PC-9 (cell line): ENCODE measurements around the gene HOXB6. TPM values are rescaled to one million over a fixed set of nuclear protein-coding genes. Genes with fewer than 3 reads are reported as not detected.

ENCODE experiments used
- BruUV-seq: library from RNA; stranded (reverse); fragments of 400-500 nt; replicated peaks from 2 replicates; lab custom pipeline; 2021; lab: Mats Ljungman, UMichigan
- CTCF ChIA-PET: fragments of 300-600 bp; sonication (Branson Sonifier 250); formaldehyde crosslinking; loops from one replicate; lab custom pipeline; 2022; ENCODE audit warnings: antibody characterized with exemption; lab: Charles Lee
- POLR2A ChIA-PET: fragments of 300-600 bp; sonication (Branson Sonifier 250); formaldehyde crosslinking; loops from one replicate; lab custom pipeline; 2022; ENCODE audit warnings: antibody characterized with exemption; ENCODE audit not compliant: unreplicated experiment; lab: Charles Lee
- DNase-seq, 2 experiments: peaks; one replicate each; pipeline versions ENCODE4 v3.0.0 to v3.0.0-alpha.2; 2015 to 2022; ENCODE audit warnings: mixed read lengths in 1 of 2
- H2AFZ ChIP-seq: fragments of 200-600 bp; sonication (generic); 2 replicates; pipeline ENCODE4 v1.8.1; 2017; ENCODE audit warnings: antibody characterized with exemption
- H3F3A ChIP-seq: fragments of 200-600 bp; sonication (generic); 2 replicates; pipeline ENCODE4 v1.8.1; 2017; ENCODE audit warnings: antibody characterized with exemption, mild to moderate bottlenecking, low read depth; ENCODE audit not compliant: insufficient read depth
- H3K27ac ChIP-seq: fragments of 200-600 bp; sonication (generic); 2 replicates; pipeline ENCODE4 v1.6.1; 2016; ENCODE audit warnings: mixed run types
- H3K27me3 ChIP-seq: fragments of 200-600 bp; sonication (generic); 2 replicates; pipeline ENCODE4 v1.6.1; 2016; ENCODE audit warnings: low read depth, mixed run types; ENCODE audit not compliant: insufficient read depth
- H3K36me3 ChIP-seq: fragments of 200-600 bp; sonication (generic); 2 replicates; pipeline ENCODE4 v1.6.1; 2016; ENCODE audit warnings: low read depth, mixed run types
- H3K4me1 ChIP-seq: fragments of 200-600 bp; sonication (generic); replicated peaks from 2 replicates; pipeline ENCODE4 v1.6.1; 2016; ENCODE audit warnings: mixed run types; ENCODE audit not compliant: insufficient read depth
- H3K4me2 ChIP-seq: fragments of 200-600 bp; sonication (generic); 2 replicates; pipeline ENCODE4 v1.6.1; 2017; ENCODE audit warnings: mixed run types
- H3K4me3 ChIP-seq: fragments of 200-600 bp; sonication (generic); 2 replicates; pipeline ENCODE4 v1.6.1; 2016; ENCODE audit warnings: mixed run types
- H3K79me2 ChIP-seq: fragments of 200-600 bp; sonication (generic); 2 replicates; pipeline ENCODE4 v1.6.1; 2017; ENCODE audit warnings: low read depth, mixed run types
- H3K9me2 ChIP-seq: fragments of 200-600 bp; sonication (generic); 2 replicates; pipeline ENCODE4 v1.8.1; 2017; ENCODE audit warnings: mild to moderate bottlenecking; ENCODE audit not compliant: insufficient read depth
- H3K9me3 ChIP-seq: fragments of 200-600 bp; sonication (generic); 2 replicates; pipeline ENCODE4 v1.8.1; 2016; ENCODE audit warnings: low read depth; ENCODE audit not compliant: insufficient read depth
- H4K20me1 ChIP-seq: fragments of 200-600 bp; sonication (generic); 2 replicates; pipeline ENCODE4 v1.8.1; 2017; ENCODE audit not compliant: insufficient read depth
- EZH2 ChIP-seq: fragments of 200-600 bp; sonication (generic); IDR thresholded peaks from 2 replicates; pipeline ENCODE4 v1.8.0; 2017; ENCODE audit warnings: antibody characterized with exemption, low read depth
- intact Hi-C: fragments of 100-400 bp; cut with micrococcal nuclease; formaldehyde crosslinking; loops from one replicate; pipeline ENCODE4 v1.10.0; 2022; ENCODE audit not compliant: unreplicated experiment
- total RNA-seq: library from RNA; stranded (reverse); gene quantifications from 2 replicates; pipeline ENCODE4 v1.2.3, GENCODE V29; 2021
- TF ChIP-seq, protein P1 (sequence below): fragments of 200-600 bp; sonication (generic); conservative IDR thresholded peaks from 2 replicates; pipeline ENCODE4 v1.6.1; 2017; ENCODE audit warnings: mixed run types, antibody characterized with exemption, mild to moderate bottlenecking, moderate library complexity

The HOXB6 gene
- total RNA-seq, 1 experiment from 2014 or later, result 30.7 TPM

DNA sequence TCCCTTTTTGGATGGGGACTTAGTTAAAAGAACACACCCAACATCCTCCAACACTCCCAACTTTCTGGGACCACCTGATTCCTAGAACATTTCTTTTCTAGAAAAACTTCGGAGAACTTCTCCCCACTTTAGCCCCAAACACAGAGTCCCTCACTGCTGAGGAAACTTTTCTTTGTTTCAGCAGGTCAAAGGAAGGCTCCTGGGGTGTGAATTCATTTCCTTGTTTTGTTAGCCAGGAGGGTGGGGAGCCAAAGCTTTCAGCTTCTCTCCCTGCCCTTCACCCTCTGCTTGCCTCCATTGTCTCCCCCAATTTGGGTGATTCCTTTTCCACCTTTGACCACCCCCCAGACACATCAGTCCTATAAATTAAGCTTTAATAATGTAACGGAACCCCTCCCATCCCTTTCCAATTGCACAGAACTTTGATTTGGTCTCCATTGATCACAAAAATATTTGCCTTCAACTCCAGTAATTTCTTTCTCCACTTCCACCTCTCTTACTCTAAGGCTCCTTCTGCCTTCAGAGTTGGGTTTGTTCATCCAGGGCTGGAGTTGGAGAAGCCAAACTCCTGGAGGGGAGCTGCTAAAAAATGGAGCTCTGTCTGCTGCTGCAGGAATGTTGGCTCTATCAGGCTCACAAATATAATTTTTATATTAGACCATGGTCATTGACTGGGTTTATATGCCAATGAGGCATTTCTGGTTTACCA, 37.0 kb downstream of the HOXB6 start:
- ChIA-PET CTCF (no interaction called here), POLR2A (interaction anchor here (0.6 to 0.7 kb wide), 2 partner anchors 84 to 206 kb away, joined by 3 to 6 read pairs; no protein-coding TSS in a partner anchor)
- no peaks in the 10 kb centered on the region for H4K20me1 ChIP-seq
- TF ChIP-seq, protein P1, sequence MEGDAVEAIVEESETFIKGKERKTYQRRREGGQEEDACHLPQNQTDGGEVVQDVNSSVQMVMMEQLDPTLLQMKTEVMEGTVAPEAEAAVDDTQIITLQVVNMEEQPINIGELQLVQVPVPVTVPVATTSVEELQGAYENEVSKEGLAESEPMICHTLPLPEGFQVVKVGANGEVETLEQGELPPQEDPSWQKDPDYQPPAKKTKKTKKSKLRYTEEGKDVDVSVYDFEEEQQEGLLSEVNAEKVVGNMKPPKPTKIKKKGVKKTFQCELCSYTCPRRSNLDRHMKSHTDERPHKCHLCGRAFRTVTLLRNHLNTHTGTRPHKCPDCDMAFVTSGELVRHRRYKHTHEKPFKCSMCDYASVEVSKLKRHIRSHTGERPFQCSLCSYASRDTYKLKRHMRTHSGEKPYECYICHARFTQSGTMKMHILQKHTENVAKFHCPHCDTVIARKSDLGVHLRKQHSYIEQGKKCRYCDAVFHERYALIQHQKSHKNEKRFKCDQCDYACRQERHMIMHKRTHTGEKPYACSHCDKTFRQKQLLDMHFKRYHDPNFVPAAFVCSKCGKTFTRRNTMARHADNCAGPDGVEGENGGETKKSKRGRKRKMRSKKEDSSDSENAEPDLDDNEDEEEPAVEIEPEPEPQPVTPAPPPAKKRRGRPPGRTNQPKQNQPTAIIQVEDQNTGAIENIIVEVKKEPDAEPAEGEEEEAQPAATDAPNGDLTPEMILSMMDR, result no peak
- no peak for TF ChIP-seq EZH2
- no TSS peak for BruUV-seq
- no peaks in the 10 kb centered on the region for H3K9me3 ChIP-seq
- no peak overlapping the region for H2AFZ ChIP-seq
- H3K4me2 ChIP-seq, result no peak overlapping the region
- H3K9me2 ChIP-seq, result no peaks in the 10 kb centered on the region
- no peak overlapping the region for H3K4me3 ChIP-seq
- H3K27ac ChIP-seq, result no peak overlapping the region
- no peaks in the 10 kb centered on the region for H3K79me2 ChIP-seq
- H3K4me1 ChIP-seq, result 0 out of 2 replicates have a peak, but pooled peaks cover 6% of the 10 kb centered on the region
- no peak for DNase-seq
- H3K36me3 ChIP-seq, result no peaks in the 10 kb centered on the region
- intact Hi-C loops, result no loop called here
- H3F3A ChIP-seq, result no peaks in the 10 kb centered on the region
- H3K27me3 ChIP-seq, result no peaks in the 10 kb centered on the region

DNA sequence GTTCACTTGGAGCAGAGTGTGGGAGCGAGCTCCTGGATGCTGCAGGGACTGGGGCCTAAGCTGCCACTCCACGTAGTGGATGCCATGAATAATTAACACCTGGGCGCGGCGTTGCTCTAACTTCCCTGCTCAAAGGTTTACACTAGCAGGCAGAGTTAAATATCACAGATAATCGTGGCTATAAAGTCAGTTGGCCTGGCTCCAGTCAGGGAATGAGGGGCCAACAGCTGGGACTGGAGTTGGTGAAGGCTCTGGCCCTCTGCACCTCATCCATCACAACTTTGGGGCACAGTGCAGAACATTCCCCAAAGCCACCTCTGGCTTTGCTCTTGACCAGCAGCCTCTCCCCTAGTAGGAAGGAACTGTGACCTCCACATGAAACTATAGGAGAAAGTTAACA, 37.6 kb downstream of the HOXB6 start:
- Histone ChIP-seq H3K36me3 (no peaks in the 10 kb centered on the region), H4K20me1 (no peaks in the 10 kb centered on the region), H3K9me2 (no peaks in the 10 kb centered on the region), H3F3A (no peaks in the 10 kb centered on the region), H3K4me1 (0 out of 2 replicates have a peak, but pooled peaks cover 6% of the 10 kb centered on the region), H3K27me3 (no peaks in the 10 kb centered on the region), H3K79me2 (no peaks in the 10 kb centered on the region), H3K27ac (no peak overlapping the region), H3K9me3 (no peaks in the 10 kb centered on the region), H3K4me3 (no peak overlapping the region), H2AFZ (no peak overlapping the region), H3K4me2 (no peak overlapping the region)
- TF ChIP-seq, protein P1, result no peak
- TF ChIP-seq EZH2, result no peak
- POLR2A ChIA-PET, result interaction anchor here (0.7 kb wide), 1 partner anchor 84 kb away, joined by 6 read pairs; no protein-coding TSS in a partner anchor
- CTCF ChIA-PET, result no interaction called here
- intact Hi-C loops, result no loop called here
- DNase-seq, result no peak
- BruUV-seq, result no TSS peak

DNA sequence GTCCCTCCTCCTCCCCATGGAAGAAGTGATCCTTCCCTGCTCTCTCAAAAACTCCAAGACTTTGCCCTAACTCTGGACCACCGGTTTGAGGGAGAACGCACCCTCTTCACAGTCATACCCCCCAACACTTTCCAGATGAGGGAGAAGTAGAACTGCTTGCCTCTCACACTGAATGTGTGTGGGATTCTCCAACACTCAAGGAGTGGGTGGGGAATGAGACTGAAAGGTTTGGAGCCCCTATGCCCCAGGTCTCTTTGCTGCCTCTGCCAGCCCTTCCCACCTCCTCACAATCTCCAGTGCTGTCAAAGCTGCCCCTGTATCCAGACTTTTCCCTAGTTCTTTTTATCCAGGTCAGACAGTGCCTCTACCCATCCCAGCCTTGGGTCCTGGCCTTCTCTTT, 38.1 kb downstream of the HOXB6 start:
- intact Hi-C loops, result no loop called here
- Histone ChIP-seq H3K9me2 (no peaks in the 10 kb centered on the region), H3K36me3 (no peaks in the 10 kb centered on the region), H4K20me1 (no peaks in the 10 kb centered on the region), H3K27me3 (no peaks in the 10 kb centered on the region), H3K4me1 (0 out of 2 replicates have a peak, but pooled peaks cover 6% of the 10 kb centered on the region), H3K4me2 (no peak overlapping the region), H3F3A (no peaks in the 10 kb centered on the region), H3K27ac (no peak overlapping the region), H2AFZ (no peak overlapping the region), H3K9me3 (no peaks in the 10 kb centered on the region), H3K4me3 (no peak overlapping the region), H3K79me2 (no peaks in the 10 kb centered on the region)
- POLR2A ChIA-PET, result interaction anchor here (0.6 kb wide), 1 partner anchor 53 kb away, joined by 3 read pairs; no protein-coding TSS in a partner anchor
- BruUV-seq, result no TSS peak
- TF ChIP-seq EZH2, result no peak
- TF ChIP-seq, protein P1, result no peak
- CTCF ChIA-PET, result no interaction called here
- no peak for DNase-seq
